H4 (cell line): Measurements from ENCODE around the gene KLHL29. TPM values are rescaled to one million over a fixed set of nuclear protein-coding genes. Genes with fewer than 3 reads are reported as not detected.

ENCODE experiments used
- DNase-seq: peaks from one replicate; pipeline ENCODE4 v3.0.0-alpha.2; 2015; ENCODE audit warnings: low spot score
- total RNA-seq: library from RNA; depleted of rRNA; stranded (reverse); fragments of >200 nt; shearing (Covaris generic); gene quantifications from 2 replicates; pipeline ENCODE4 v1.2.3, GENCODE V29; 2014

KLHL29 gene
- total RNA-seq, 1 experiment from 2014 or later = 1.8 TPM

DNA sequence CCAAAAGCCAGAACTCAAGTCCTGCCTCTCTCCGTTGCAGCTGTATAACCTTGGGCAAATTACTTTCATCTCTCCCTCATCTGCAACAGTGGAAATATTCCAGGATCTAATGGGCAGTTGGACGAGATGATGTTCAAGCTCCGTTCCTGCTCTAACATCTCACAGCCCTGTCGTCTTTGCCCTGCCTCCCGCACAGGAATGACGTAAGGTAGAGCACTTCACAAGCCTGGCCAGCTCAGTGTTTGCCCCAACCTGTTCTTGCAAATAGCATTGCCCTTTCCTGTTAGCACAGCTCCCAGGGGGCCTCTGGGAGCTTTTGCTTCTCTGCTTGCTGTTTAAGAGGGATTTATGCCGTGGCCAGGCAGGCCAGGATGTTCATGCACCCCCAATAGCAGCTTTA, 107.9 kb downstream of the KLHL29 start:
- no peak for DNase-seq

DNA sequence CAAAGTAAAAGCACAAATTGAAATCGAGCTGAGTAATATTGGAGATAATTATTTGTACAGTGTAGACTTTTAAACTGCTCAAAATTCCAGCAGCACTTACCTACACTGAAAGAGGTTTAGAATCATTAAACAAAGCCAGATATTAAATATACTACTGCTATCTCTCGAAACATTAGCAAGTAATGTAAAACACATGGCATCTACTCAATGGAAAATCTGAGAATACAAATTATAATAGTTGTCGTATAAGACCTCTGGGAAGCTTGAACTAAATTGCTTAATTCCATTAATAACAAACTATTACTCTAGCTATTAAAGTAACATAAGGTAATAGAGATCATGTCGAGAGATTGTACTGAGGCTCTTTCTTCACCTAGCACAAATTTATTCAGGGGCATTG, 108.9 kb downstream of the KLHL29 start:
- no peak for DNase-seq

DNA sequence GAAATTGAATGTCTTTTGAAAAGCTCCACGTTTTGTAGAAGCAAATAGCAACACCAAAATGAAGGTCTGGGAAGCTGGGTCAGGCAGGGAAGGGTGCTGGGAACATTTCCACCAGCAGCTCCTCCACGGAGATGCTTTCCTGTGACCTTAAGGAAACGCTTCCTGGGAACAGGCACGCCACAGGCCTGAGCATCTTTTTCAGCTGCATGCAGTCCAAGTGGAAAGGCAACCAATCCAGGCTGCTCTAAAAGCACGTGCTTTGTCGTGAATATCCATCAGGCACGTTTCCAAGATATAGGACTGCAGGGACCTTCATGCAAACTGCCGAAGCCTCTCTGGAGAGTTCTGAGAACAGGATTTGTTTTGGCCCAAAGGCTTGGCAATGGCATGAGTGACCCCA, 109.3 kb downstream of the KLHL29 start:
- DNase-seq = no peak

DNA sequence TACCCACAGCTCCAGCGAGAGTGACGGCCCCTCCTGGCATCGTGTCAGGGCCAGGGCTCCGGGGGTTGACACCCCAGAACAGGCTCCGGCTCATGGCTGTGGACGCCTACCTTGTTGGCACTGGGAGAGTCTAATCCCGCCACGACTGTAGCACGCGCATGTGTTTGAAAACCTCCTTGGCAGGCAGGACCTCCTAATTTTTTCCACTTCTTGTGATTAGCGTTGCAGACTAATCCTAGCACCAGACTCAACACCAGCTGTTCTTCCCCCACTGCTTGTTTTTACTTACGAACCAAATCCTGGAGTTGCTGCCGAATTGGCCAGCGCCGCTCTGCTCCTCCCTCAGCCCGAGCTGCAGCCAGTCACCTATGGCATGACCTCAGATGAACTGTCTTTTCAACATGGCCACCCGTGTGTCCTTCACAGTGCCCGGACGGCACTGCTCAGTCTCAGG, 110.7 kb downstream of the KLHL29 start:
- no peak for DNase-seq

DNA sequence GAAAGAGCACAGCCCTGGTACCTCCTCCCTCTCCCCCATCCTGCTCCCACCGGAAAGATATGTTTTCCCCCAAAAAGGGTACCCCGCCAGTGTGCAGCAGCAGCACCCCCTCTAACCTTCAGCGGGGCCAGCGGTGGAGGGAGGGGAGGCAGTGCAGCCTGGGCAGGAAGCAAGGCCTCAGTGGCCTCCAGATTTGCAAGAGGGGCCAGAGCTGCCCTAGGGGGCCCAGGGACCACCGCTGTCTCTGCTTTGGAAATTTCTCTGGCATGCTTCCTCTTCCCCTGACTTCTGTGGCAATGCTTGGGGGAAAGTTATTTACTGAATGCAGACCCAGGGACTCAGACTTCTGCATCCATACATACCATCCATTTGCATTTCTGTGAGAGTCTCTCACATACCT, 111.5 kb downstream of the KLHL29 start:
- no peak for DNase-seq

DNA sequence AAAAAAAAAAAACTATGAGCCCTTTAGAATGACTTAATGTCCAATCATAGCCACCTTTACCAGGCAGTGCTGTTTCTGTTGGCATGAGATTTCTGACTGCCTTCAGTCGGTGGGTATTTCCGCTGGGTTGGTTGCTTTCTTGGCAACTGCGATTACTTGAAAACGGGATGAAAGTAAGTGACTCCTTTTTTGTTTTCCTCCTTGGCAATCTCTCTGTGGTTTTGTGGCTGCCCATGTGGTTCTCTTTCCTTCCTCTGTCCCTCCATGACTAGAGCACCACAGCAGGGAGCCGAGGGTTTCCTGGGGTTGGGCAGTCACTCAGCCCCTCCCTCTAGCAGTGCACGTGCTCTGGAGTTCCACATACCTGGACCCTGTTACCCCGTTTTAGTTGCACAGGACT, 112.1 kb downstream of the KLHL29 start:
- peak; percentile 91 for DNase-seq

DNA sequence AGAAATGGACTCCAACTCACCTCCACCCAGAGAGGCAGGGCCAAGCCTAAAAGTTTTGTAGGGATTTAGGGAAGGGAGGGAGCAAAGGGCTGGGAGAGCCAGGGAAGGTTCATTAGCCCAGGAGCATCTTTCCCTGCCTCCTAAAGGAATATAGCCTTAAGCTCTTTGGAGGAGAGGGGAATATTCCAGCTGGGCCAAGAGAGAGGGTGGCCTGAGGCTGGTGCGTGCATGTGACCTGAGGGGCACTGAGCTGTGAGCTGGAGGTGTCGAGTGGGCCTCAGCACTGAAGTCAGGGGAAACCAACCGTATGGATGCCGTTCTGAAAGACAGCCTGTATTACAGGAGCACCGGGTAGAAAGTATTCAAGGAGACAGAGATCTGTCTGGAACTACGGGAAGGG, 112.6 kb downstream of the KLHL29 start:
- DNase-seq = no peak

DNA sequence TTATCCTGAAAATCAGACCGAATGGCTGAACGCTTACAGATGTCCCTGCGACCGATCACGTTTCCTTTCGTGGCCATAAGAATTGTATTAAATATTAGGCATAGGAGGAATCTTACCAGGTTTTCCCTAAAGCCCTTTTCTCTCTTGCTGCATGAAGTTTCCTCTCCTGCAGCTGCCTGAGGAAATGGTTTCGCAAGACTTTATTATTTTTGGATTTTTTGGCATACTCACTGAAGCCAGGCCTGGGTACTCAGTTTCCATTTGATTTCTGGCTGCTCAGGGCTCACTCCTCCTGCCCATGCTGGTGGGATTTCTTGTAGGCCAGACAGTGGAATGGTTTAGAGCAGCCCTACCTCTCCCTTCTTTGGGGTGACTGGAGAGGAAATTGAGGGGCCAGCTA, 114.0 kb downstream of the KLHL29 start:
- no peak for DNase-seq

DNA sequence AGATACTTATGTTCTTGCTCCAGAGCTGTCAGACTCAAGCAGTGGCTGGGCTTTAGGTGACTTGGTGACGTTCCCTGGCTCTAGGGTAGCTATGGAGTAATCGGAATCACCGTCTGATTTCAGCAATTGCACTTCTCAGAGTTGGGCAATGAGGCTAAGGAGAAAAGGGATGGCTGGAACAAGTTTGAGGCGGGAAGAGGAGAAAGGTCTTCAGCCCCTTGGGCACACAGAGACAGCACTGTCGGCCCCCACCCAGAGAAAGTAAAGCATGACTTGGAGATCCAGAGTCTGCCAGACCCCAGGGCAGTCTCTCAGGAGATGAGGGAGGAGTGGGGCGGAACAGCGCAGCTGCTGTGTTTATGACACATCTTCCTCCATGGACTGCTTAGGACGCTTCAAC, 114.5 kb downstream of the KLHL29 start:
- DNase-seq = no peak

DNA sequence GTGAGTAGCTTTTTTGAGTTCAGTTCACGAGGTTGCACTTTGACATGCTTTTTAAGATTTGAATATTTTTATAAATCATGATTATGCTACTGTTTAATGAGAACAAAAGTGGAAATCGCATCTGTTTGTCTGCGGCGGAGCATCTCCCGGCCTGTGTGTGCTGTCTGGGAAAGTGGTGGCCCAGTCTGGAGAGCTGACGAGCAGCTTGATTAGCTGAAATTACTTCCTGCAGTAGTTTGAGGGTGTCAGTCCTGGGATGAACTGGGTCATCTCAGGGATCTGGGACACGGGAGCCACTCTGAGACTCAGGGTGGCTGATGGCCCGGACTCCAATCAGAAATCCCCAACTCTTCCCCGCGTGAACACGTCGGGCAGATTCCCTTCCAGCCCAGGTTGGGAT, 115.9 kb downstream of the KLHL29 start:
- DNase-seq = no peak

DNA sequence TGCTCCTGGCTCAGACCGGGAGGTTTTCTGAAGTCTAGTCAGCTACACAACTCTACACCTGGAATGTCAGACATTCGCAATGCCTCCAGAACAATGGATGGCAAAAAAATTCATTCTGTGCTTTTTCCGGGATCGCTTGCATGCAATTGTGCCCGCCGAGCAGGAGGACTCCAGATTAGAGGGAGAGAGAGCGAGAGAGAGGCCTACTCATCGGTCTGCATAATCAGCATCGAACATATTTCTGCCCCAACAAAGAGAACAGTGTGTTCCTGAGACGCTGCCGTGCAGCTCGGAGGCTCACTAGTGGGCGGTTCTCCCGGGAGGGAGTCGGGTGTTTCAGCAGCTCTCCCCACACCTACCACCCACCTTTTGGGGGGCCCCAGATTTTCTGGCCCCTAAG, 117.1 kb downstream of the KLHL29 start:
- no peak for DNase-seq

DNA sequence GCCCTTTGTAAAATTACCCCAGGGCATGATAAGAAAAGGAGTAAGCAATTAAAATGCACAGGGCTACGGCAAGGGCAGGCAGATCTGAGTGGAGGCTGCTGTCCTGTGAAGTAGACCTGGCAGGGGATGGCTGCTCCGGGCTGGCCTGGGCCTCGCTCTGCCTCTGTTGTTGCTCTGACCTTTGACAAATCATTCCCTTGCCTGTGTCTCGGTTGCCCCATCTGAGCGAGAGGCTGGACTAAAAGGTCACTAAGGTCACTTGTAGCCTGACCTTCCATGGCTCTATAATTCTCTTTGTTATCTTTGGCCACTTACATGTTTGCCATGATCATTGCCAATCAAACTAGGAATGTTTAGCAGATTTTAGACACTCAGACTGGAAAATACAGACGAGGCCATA, 118.1 kb downstream of the KLHL29 start:
- no peak for DNase-seq

DNA sequence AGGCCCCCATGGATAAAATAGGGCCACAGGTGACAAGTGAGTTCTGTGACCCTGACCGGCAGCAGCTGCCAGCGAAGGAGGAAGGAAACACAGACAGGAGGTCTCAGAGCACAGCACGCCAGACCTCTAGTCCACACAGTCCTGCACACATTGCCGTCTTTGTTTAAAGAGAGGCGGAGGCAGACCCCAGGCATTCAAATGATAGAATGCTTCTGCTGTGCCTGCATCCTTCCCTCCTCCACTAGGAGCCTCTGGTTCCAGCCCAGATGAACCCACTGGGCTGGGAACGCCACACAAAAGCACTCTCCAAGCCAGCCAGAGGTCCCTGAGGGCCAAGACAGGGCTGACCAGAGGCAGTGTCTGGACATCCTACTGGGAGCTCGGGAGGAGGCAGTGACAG, 118.7 kb downstream of the KLHL29 start:
- no peak for DNase-seq

DNA sequence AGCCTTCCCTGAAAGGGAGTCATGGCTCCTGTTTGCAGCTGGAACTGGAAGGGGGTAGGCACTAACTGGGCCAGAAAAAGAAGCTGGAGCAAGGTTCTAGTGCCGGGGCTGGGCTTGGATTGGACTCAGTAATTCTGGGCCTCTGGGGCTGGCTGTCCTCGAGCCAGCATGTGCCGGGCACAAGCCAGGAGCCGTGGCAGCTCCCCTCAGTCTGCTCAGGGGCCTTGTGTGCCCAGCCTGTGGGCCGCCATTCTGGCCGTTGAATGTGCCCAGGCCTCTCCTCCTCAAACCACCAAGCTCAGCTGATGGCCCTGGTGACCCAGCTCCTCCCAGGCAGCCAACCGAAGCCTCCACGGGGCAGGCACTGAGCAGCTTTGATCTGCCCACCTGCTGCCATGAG, 119.6 kb downstream of the KLHL29 start:
- DNase-seq = no peak

DNA sequence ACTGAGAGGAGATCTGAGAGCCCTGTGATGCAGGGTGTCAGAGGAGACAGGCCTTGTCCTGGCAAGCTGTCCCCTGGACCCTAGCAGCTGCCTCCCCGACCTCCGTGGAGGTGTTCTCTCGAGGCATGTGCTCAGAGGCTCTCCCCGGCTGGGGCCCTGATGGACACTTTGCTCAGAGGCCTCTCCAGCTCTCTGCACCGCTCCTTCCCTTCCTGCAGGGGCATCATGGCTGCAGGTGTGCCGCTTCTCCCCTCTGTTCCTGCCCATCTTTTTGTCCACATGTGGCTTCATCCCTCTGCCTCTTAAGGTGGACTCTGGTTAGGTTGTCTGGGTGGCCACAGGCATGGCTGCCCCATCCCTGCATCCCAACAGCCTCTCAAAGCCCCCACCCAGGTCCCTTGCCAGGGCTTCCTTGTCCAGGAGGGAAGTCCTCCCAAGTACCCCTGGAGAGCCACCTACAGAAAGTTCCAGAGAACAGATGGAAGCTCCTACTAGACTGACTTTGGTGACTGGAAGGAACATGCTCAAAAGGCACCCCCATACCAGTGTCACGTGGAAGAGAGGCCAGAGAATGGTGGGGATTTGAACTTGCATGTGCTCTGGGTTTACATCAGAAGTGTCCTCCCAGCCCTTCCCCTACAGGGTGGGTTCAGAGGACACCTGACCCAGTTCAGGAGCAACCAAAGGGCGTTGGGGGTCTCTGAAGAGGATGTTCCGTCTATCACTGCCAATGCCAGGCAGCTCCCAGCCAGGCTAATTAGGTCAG, 120.4 kb downstream of the KLHL29 start:
- no peak for DNase-seq

DNA sequence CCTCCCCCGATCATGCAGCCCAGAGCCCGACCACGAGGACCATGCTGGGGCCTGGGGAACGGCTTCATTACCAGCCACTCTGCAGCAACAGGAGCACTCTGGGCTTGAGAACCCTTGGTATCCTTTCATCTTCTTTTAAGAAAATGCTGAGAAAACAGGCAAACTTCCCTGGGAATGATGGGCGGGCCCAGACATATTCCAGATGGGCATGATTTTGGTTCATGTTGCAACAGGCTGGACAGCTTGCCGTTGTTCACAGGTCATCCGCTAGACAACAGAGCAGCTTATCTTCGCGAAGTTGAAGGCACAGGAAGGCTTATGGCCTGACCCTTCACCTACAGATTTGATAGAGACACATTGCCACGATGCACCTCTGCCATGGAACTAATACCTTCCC, 121.0 kb downstream of the KLHL29 start:
- no peak for DNase-seq

DNA sequence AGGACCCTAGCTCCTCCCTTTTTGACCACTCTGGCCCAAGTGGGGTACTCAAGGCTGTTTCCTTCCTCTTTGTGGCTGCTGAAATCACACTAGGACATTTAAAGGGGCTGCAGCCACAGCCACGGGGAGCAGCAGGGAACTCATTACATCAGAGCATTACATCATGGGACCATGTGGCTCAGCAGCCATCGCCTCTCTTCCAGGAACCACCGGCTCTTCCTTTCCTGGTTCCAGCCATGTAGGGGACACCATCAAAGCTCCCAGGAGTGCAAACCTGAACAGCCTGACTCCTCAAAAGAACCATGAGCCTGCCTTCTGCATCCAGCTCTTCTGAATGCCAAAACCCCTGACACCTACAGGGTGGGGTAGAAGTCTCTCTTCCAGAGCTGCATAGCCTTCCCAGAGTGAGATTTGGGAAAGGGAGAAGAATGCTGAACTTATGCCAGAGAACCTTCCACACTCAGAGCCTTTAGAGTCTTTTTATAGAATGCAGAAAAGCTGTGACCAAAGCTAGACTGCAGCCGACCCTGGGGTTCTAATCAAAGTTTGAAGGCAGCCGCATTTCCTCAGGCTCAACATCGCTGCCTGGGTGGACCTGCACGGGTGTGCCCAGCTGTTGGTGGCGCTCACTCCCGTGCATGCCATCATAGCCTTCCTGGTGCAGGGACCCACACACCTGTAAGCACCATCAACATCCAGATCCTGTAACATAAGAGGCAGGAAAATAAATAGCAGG, 121.7 kb downstream of the KLHL29 start:
- DNase-seq = no peak

DNA sequence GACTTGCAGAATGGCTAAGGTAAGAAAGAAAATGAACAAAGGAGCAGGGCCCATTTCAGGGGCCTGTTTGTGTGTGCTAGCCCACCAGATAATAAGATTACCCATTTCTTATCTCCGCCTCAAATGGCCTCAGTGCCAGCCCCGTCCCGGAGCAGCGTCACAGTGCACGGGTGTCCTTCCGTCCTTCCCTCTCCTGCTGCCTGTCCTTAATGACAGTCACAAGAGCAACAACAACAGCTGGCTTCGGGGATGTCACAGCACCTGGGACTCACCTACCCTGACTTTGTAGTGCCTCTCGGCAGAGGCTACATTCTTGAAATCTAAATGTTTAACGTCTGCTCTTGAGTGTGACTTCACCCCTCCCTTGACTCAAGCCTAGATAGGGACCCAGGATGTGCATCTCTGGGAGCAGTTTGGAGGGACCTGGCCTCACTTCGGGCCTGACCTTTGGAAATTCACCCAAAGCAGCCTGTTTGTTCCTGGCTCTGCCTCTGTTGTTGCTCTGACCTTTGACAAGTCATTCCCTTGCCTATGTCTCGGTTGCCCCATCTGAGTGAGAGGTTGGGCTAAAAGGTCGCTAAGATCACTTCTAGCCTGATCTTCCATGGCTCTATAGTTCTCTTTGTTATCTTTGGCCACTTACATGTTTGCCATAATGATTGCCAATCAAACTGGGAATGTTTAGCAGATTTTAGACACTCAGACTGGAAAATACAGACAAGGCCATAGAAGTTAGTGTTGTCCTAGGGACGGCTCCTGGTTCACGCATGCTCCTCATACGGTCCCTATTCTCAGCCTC, 122.5 kb downstream of the KLHL29 start:
- no peak for DNase-seq

DNA sequence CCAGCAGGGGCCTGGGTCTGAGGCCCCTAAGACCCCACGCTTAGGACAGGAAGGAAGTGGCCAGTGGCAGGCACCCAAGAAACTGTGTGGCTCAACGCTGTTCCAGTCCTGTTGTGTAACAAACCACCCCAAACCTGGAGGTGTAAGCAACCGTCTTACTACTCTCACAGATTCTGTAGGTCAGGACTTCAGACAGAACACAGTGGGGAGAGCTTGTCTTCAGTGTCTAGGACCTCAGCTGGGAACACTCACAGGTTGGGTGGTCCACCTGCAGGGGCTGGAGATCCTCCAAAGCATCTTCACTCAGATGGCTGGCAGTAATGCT, 123.0 kb downstream of the KLHL29 start:
- DNase-seq = no peak

DNA sequence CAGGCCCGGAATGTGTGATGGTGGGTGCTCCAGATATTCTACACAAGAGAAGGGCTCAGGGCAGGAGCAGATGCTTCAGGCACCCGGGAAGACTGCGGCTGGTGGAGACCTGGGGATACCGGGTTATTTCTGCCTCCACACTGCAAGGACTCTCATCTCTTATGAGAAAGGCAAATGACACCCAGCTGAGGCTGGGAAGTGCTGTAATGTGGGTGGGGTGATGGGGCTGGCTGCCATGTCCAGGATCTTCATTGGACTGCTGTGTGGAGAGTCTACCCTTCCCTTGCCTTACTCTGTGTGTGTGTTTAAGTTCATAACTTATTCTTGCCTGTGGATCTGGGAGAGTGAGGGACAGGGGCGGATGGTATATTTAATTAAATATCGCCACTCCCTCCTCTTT, 124.1 kb downstream of the KLHL29 start:
- no peak for DNase-seq

DNA sequence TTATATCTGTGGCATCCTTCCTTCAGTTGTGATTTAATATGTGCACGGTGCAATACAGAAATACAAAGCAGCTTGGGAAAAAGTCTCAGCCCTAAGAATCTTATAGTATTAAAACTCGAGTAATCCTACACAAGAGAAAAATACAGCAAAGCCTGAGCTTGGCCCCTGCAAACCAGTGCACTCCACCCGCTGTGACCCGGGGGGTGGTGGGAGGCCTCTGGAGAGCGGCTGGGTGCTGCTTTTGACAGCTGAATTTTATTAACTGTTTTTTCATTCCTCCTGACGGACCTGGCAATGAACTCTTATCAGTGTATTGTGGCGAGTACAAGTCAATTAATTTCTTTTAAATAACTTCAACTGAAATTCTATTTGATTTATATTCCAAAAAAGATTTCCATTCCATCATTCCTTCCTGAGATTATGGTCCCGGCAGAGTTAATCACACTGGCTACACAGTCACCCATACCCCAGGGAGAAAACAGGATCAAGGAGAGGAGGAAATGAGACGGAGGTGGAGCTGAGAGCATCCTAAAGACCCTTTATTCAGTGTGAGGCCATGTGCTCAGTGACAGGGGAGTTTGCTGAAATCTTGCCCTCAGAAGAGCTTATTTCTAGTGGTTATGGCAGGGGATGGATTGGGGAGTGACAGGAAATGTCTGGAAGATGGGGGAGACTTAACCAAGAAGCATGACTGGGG, 124.8 kb downstream of the KLHL29 start:
- DNase-seq = no peak

DNA sequence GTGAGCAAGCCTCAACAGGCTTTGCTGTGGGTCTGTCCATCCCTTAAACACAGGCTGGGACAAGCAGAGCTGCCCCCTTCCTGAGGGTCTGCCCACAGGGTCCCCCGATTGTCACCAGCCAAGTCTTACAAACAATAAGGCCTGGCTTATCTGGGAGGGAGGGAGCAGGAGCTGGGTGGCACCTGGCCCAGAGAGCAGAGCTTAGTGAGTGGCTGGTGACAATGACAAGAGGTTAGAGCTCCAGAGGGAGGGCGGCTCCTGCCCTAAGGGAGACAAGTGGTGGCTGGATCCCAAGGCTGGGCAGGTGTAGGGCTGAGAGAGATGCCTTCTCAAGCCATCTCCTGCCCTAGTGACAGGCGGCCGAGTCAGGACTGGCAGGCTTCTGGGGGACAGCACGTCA, 125.5 kb downstream of the KLHL29 start:
- DNase-seq = no peak
